ENCODE data around the gene PTPRD. TPM values are rescaled to one million over a fixed set of nuclear protein-coding genes. Genes with fewer than 3 reads are reported as not detected.
"Not testable (repeated sequence)": the region's sequence is repeated elsewhere in the genome, so short reads cannot be mapped to it uniquely, and the experiment has no call there.

Gene PTPRD
- total and polyA plus RNA-seq, 2 donors from 2014 or later: 6.4 to 78.9 TPM

DNA sequence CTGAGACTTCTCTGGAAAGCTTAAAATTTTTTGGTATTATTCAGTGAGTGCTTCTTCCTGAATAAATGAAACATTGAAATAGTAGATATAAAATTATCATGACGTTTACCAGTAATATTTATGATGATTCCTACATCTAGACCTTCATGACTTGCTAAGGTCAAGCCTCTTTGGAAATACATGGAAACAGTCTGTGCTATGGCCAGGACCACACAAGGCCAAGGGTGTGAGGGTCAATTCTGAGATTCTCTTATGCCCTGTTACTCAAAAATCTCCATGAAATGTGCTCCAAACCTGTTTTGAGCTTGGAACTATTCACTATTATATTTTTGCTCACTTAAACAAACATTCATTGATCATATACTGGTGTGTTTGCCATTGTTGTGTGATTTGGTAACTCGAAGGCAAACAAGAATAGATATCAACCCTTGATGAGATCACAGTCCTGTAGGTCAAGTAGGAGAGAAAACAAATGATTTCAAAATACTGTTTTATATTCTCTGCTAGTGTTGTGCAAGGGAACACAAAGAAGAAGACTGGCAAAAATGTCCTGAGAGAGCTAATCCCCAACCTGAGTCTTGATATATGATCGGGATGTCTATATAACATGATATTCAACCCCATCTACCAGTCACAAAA, 1558.3 kb downstream of the PTPRD start:
- TF ChIP-seq, protein P1, sequence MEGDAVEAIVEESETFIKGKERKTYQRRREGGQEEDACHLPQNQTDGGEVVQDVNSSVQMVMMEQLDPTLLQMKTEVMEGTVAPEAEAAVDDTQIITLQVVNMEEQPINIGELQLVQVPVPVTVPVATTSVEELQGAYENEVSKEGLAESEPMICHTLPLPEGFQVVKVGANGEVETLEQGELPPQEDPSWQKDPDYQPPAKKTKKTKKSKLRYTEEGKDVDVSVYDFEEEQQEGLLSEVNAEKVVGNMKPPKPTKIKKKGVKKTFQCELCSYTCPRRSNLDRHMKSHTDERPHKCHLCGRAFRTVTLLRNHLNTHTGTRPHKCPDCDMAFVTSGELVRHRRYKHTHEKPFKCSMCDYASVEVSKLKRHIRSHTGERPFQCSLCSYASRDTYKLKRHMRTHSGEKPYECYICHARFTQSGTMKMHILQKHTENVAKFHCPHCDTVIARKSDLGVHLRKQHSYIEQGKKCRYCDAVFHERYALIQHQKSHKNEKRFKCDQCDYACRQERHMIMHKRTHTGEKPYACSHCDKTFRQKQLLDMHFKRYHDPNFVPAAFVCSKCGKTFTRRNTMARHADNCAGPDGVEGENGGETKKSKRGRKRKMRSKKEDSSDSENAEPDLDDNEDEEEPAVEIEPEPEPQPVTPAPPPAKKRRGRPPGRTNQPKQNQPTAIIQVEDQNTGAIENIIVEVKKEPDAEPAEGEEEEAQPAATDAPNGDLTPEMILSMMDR (IDR thresholded peaks at IDR 0.05; ENCODE audit: borderline replicate concordance, extremely low read depth, insufficient read depth): no peak
- Histone ChIP-seq H3K27me3 (ENCODE audit: control insufficient read depth, insufficient read depth, low read length) (no peaks in the 10 kb centered on the region), H3K27ac (ENCODE audit: low read depth in 2 of 2, low read length in 2 of 2) (no peak overlapping the region), H3K9me3 (ENCODE audit: control insufficient read depth in 2 of 3, insufficient read depth in 1 of 3, low read length in 3 of 3) (no peaks in the 10 kb centered on the region), H3K36me3 (ENCODE audit: control insufficient read depth in 2 of 3, insufficient read depth in 3 of 3, low read length in 3 of 3) (no peaks in the 10 kb centered on the region), H3K4me3 (ENCODE audit: low read length in 3 of 3) (no peak overlapping the region), H3K4me1 (ENCODE audit: control insufficient read depth in 2 of 3, insufficient read depth in 2 of 3, low read depth in 1 of 3, low read length in 3 of 3) (no peaks in the 10 kb centered on the region), H3K9ac (ENCODE audit: low read length in 3 of 3) (no peak overlapping the region)
- FAIRE-seq: no peak
- intact Hi-C loops (cut with DNase I): no loop called here
- DNase-seq: no peak

DNA sequence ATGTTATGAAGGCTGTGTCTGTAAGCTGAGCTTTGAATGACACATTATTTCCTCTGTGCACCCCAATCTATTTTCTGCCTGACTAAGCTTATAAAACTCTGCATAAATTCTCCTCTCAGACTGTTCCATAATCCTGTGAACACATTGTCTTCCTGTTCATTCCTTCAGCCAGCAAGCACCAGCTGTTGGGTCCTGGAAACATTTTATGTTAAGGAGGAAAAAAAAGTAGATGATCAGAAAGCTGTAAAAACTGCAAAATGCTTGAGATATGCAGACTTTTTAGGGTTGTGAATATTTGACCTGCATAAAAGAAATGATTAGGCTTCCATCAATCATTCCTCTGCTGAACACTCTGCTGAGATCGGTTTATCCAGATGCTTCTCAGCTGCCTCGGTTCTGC, 1567.2 kb downstream of the PTPRD start:
- H3K9me3 ChIP-seq (ENCODE audit: control insufficient read depth in 2 of 3, insufficient read depth in 1 of 3, low read length in 3 of 3): no peaks in the 10 kb centered on the region
- FAIRE-seq (no peak), DNase-seq (peak in 3 of 5 donors; percentile 11 to 91 (median 68))
- no peaks in the 10 kb centered on the region for H3K4me1 ChIP-seq (ENCODE audit: control insufficient read depth in 2 of 3, insufficient read depth in 2 of 3, low read depth in 1 of 3, low read length in 3 of 3)
- intact Hi-C loops (cut with DNase I): no loop called here
- H3K4me3 ChIP-seq (ENCODE audit: low read length in 3 of 3): no peak overlapping the region
- TF ChIP-seq, protein P1 (IDR thresholded peaks at IDR 0.05; ENCODE audit: borderline replicate concordance, extremely low read depth, insufficient read depth): no peak
- H3K36me3 ChIP-seq (ENCODE audit: control insufficient read depth in 2 of 3, insufficient read depth in 3 of 3, low read length in 3 of 3): no peaks in the 10 kb centered on the region
- H3K27ac ChIP-seq (ENCODE audit: low read depth in 2 of 2, low read length in 2 of 2): no peak overlapping the region
- no peak overlapping the region for H3K9ac ChIP-seq (ENCODE audit: low read length in 3 of 3)
- H3K27me3 ChIP-seq (ENCODE audit: control insufficient read depth, insufficient read depth, low read length): no peaks in the 10 kb centered on the region

DNA sequence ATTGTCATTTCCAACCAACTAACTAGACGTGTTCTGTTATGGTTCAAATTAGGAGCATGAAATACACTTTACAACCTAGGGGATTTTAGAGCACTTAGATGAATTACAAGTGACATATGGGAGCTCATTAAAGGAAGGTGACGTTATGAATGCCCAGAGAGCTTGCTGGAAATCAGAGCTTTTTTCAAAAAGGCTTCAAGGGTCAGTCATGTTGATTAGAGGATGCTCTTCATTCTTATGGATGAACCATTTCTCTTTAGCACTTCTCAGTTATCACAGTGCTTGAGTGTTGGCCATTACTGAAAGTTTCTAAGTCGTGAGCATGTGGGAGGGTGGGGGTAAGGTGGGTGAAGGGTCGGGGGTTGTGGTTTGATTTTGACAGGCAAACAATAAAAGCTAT, 1567.7 kb downstream of the PTPRD start:
- DNase-seq (no peak), FAIRE-seq (no peak)
- no peaks in the 10 kb centered on the region for H3K9me3 ChIP-seq (ENCODE audit: control insufficient read depth in 2 of 3, insufficient read depth in 1 of 3, low read length in 3 of 3)
- no peak overlapping the region for H3K27ac ChIP-seq (ENCODE audit: low read depth in 2 of 2, low read length in 2 of 2)
- H3K4me3 ChIP-seq (ENCODE audit: low read length in 3 of 3): no peak overlapping the region
- intact Hi-C loops (cut with DNase I): no loop called here
- H3K36me3 ChIP-seq (ENCODE audit: control insufficient read depth in 2 of 3, insufficient read depth in 3 of 3, low read length in 3 of 3): no peaks in the 10 kb centered on the region
- TF ChIP-seq, protein P1 (IDR thresholded peaks at IDR 0.05; ENCODE audit: borderline replicate concordance, extremely low read depth, insufficient read depth): no peak
- no peaks in the 10 kb centered on the region for H3K27me3 ChIP-seq (ENCODE audit: control insufficient read depth, insufficient read depth, low read length)
- H3K9ac ChIP-seq (ENCODE audit: low read length in 3 of 3): no peak overlapping the region
- H3K4me1 ChIP-seq (ENCODE audit: control insufficient read depth in 2 of 3, insufficient read depth in 2 of 3, low read depth in 1 of 3, low read length in 3 of 3): no peaks in the 10 kb centered on the region

DNA sequence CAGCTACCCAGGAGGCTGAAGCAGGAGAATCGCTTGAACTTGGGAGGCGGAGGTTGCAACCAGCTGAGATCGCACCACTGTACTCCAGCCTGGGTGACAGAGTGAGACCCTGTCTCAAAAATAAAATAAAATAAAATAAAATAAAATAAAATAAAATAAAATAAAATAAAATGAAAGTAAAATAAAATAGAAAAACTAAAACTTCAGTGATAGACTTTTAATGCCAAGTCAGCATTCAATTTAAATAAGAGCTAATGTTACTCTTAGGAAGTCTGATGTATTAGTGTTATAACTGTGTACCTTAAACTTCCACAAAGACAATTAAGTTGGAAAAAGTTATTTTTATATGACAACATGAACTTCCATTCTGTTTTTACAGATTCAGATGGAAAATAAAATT, 1569.0 kb downstream of the PTPRD start:
- not testable (repeated sequence) for FAIRE-seq

More for the DNA sequence above, 1569.0 kb downstream of the PTPRD start:
- H3K4me1 ChIP-seq (ENCODE audit: control insufficient read depth in 2 of 3, insufficient read depth in 2 of 3, low read depth in 1 of 3, low read length in 3 of 3); H3K27me3 ChIP-seq (ENCODE audit: control insufficient read depth, insufficient read depth, low read length); intact Hi-C loops (cut with DNase I); H3K27ac ChIP-seq (ENCODE audit: low read depth in 2 of 2, low read length in 2 of 2); H3K4me3 ChIP-seq (ENCODE audit: low read length in 3 of 3); H3K36me3 ChIP-seq (ENCODE audit: control insufficient read depth in 2 of 3, insufficient read depth in 3 of 3, low read length in 3 of 3); H3K9me3 ChIP-seq (ENCODE audit: control insufficient read depth in 2 of 3, insufficient read depth in 1 of 3, low read length in 3 of 3); DNase-seq; H3K9ac ChIP-seq (ENCODE audit: low read length in 3 of 3): not testable (repeated sequence)

Measured in kidney (tissue), 14 donors.